K562 (cell line): ENCODE measurements around the gene MEX3A. TPM values are rescaled to one million over a fixed set of nuclear protein-coding genes. Genes with fewer than 3 reads are reported as not detected.

ENCODE experiments used
- ATAC-seq: fragments of 200-7000 bp; cut with Tn5 transposase; 3 replicates; pipeline ENCODE4 v1.9.1; 2020; ENCODE audit warnings: moderate library complexity
- BruUV-seq: library from RNA; stranded (reverse); fragments of 400-500 nt; replicated peaks from 2 replicates; lab custom pipeline; 2021; lab: Mats Ljungman, UMichigan
- CTCF ChIA-PET: fragments of 300-600 bp; formaldehyde crosslinking; extraction: SDS; loops from one replicate; lab custom pipeline; 2021; ENCODE audit warnings: low intra/inter-chr PET ratio; lab: Yijun Ruan, JAX
- POLR2A ChIA-PET: fragments of 300-600, 350-650 bp; sonication (Branson Sonifier 250); formaldehyde crosslinking; extraction: SDS; loops from one replicate; lab custom pipeline; 2021; ENCODE audit warnings: antibody characterized with exemption, inconsistent platforms; lab: Yijun Ruan, JAX
- DNase-seq, 4 experiments: peaks; one replicate each; pipeline versions ENCODE4 v3.0.0 to v3.0.0-alpha.2; 2011 to 2018; ENCODE audit warnings: low spot score in 3 of 4, mixed read lengths in 3 of 4; ENCODE audit errors: extremely low read depth in 1 of 4
- FAIRE-seq: peaks from 2 replicates; lab custom pipeline; 2011; peaks lifted over from hg19 to GRCh38; lab: Jason Lieb, UNC
- H2AFZ ChIP-seq: 2 replicates; pipeline ENCODE4 v1.6.0; 2011; ENCODE audit warnings: low read depth, low read length, control low read depth, inconsistent platforms
- H3K27ac ChIP-seq: fragments of 200-600 bp; 3 replicates; pipeline ENCODE4 v1.8.0; 2011; ENCODE audit warnings: low read depth, mild to moderate bottlenecking, control low read depth, inconsistent platforms, low read length, moderate library complexity, mixed read lengths; ENCODE audit errors: extremely low read depth
- H3K27me3 ChIP-seq, 2 experiments: fragments of 300-600 bp in 1 of 2; 2 replicates in 1 of 2; 3 replicates in 1 of 2; pipeline versions ENCODE4 v1.6.0 to v1.8.0; 2011; ENCODE audit warnings: inconsistent platforms in 2 of 2, low read length in 2 of 2, mild to moderate bottlenecking in 1 of 2, mixed read lengths in 1 of 2, moderate library complexity in 1 of 2; ENCODE audit not compliant: control insufficient read depth in 2 of 2, insufficient read depth in 2 of 2
- H3K36me3 ChIP-seq: fragments of 300-600 bp; 3 replicates; pipeline ENCODE4 v1.8.0; 2011; ENCODE audit warnings: mild to moderate bottlenecking, low read length, inconsistent platforms; ENCODE audit not compliant: control insufficient read depth, insufficient read depth
- H3K4me1 ChIP-seq, 2 experiments: fragments of 200-600 bp in 1 of 2; replicated peaks in 1 of 2; 2 replicates in 1 of 2; 3 replicates in 1 of 2; pipeline versions ENCODE4 v1.5.1 to v1.8.0; 2011; ENCODE audit warnings: inconsistent platforms in 2 of 2, low read length in 2 of 2, mild to moderate bottlenecking in 1 of 2, mixed read lengths in 1 of 2, moderate library complexity in 1 of 2; ENCODE audit not compliant: control insufficient read depth in 2 of 2, insufficient read depth in 2 of 2
- H3K4me2 ChIP-seq: 2 replicates; pipeline ENCODE4 v1.6.1; 2011; ENCODE audit warnings: low read length, control low read depth, inconsistent platforms, mixed read lengths; ENCODE audit not compliant: insufficient read depth
- H3K4me3 ChIP-seq: fragments of 200-600 bp; sonication (generic), shearing (Covaris generic); 2 replicates; pipeline ENCODE4 v1.5.1; 2016; ENCODE audit warnings: control low read depth, inconsistent platforms
- H3K79me2 ChIP-seq: fragments of 200-600 bp; 3 replicates; pipeline ENCODE4 v1.8.0; 2011; ENCODE audit warnings: low read length, inconsistent platforms; ENCODE audit not compliant: control insufficient read depth, insufficient read depth
- H3K9ac ChIP-seq, 2 experiments: 2 replicates each; pipeline versions ENCODE4 v1.6.0 to v1.6.1; 2011; ENCODE audit warnings: low read depth in 2 of 2, low read length in 2 of 2, control low read depth in 1 of 2, inconsistent platforms in 1 of 2, mild to moderate bottlenecking in 1 of 2, mixed read lengths in 1 of 2; ENCODE audit not compliant: insufficient read depth in 1 of 2
- H3K9me1 ChIP-seq: one replicate; pipeline ENCODE4 v1.6.0; 2011; ENCODE audit warnings: inconsistent platforms, mild to moderate bottlenecking, low read length, moderate library complexity; ENCODE audit not compliant: control insufficient read depth, insufficient read depth
- H3K9me3 ChIP-seq: replicated peaks from 2 replicates; pipeline ENCODE4 v1.5.1; 2011; ENCODE audit warnings: low read depth, low read length, inconsistent platforms; ENCODE audit not compliant: control insufficient read depth, insufficient read depth
- H4K20me1 ChIP-seq: replicated peaks from 2 replicates; pipeline ENCODE4 v1.6.1; 2011; ENCODE audit warnings: low read length, inconsistent platforms, mixed read lengths; ENCODE audit not compliant: control insufficient read depth, insufficient read depth
- HDGF ChIP-seq: fragments of 450-650 bp; IDR thresholded peaks from 2 replicates; pipeline ENCODE4 v1.6.1; 2016
- MAFG ChIP-seq: fragments of 450-650 bp; conservative IDR thresholded peaks from 2 replicates; pipeline ENCODE4 v1.6.1; 2016; ENCODE audit warnings: missing genetic modification characterization, missing compliant biosample characterization
- ZNF24 ChIP-seq: fragments of 450-650 bp; IDR thresholded peaks from 2 replicates; pipeline ENCODE4 v1.6.1; 2016
- WGBS: fragments of 100-300 bp; shearing (Covaris generic); methylation state at CpG from one replicate; pipeline ENCODE4 v1.1.6; 2016; ENCODE audit warnings: low coverage, mixed read lengths; ENCODE audit not compliant: insufficient coverage; ENCODE audit errors: missing lambda C conversion rate; 5-methylcytosine and 5-hydroxymethylcytosine counted together
- in situ Hi-C: fragments of 300-500 bp; cut with MboI; formaldehyde crosslinking; loops from 4 replicates; pipeline ENCODE4 v1.15.0; 2018; ENCODE audit warnings: inconsistent platforms, mixed read lengths
- intact Hi-C: fragments of 100-400 bp; cut with micrococcal nuclease; formaldehyde crosslinking; loops from 2 replicates; pipeline ENCODE4 v1.14.2; 2022
- polyA plus RNA-seq, 8 experiments: library from polyadenylated mRNA; depleted of rRNA in 4 of 8; stranded (reverse) in 5 of 8; unstranded in 3 of 8; fragments of >200 nt; fragmentation: Nextera tagmentation in 2 of 8; fragmentation: Illumina TruSeq in 1 of 8; extraction: Ambion mirVana in 2 of 8; extraction: Trizol in 1 of 8; gene quantifications; 2 replicates each; pipeline versions ENCODE4 v1.2.1 to v1.2.3, GENCODE V29; 2011 to 2014; ENCODE audit warnings: inconsistent platforms in 1 of 8, missing spikeins in 1 of 8
- total RNA-seq, 7 experiments: library from RNA; depleted of rRNA in 6 of 7; stranded (reverse); fragments of >200 nt in 6 of 7; fragmentation: Illumina TruSeq in 2 of 7; extraction: Trizol in 2 of 7; gene quantifications; 2 replicates each; pipeline versions ENCODE4 v1.2.1 to v1.2.3, GENCODE V29; 2011 to 2021; ENCODE audit warnings: low replicate concordance in 1 of 7
- TF ChIP-seq, protein P1 (sequence below), 2 experiments: fragments of 450-650 bp in 1 of 2; IDR thresholded peaks; 2 replicates each; pipeline ENCODE4 v1.6.1; 2011 to 2017; ENCODE audit warnings: low read depth in 2 of 2, antibody characterized with exemption in 1 of 2, borderline replicate concordance in 1 of 2, low read length in 1 of 2, mild to moderate bottlenecking in 1 of 2, mixed read lengths in 1 of 2; ENCODE audit not compliant: control insufficient read depth in 1 of 2
- TF ChIP-seq, protein P2 (sequence below): sonication (generic); formaldehyde crosslinking; IDR thresholded peaks from 2 replicates; pipeline ENCODE4 v1.8.0; 2022; ENCODE audit warnings: mild to moderate bottlenecking, missing genetic modification reagents

The MEX3A gene
- total and polyA plus RNA-seq, 9 of the 15 experiments (the other 6 are each of a cell fraction or from before 2014, with no cell fraction given), result 0.36 to 13.7 (median 5.2) TPM

DNA sequence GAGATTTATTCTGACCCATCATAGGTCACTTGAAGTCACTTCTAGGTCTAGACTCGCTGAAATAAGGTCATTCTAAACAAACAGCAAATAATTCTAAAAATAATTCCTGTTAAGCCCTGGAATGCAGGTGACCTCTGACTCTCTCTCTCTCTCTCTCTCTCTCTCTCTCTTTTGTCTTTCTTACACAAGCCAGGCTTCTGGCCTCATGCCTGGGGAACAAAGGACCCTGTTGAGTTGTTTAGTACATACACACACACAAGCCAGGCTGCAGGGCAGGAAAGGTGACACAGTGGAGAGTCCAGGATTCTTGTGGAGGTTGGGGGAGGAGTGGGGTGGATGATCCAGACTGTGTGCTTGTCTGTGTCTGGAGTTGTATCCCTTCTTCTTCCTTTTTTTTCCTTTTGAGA lies 4.0 kb upstream of the MEX3A start:
- ChIA-PET CTCF (no interaction called here), POLR2A (interaction anchor here (0.8 kb wide), 1 partner anchor 10 kb away, joined by 3 read pairs; no protein-coding TSS in a partner anchor)
- Histone ChIP-seq H3K36me3 (no peaks in the 10 kb centered on the region), H3K27ac (no peak overlapping the region), H3K79me2 (peaks cover 4% of the 10 kb centered on the region), H4K20me1 (no peaks in the 10 kb centered on the region), H3K4me1 (peaks cover 6 to 26% of the 10 kb centered on the region in 2 experiments), H3K9ac (no peak overlapping the region), H3K4me2 (no peak overlapping the region), H2AFZ (no peak overlapping the region), H3K4me3 (no peak overlapping the region), H3K9me3 (no peaks in the 10 kb centered on the region), H3K9me1 (no peaks in the 10 kb centered on the region), H3K27me3 (no peaks in the 10 kb centered on the region)
- in situ Hi-C loops (no loop called here), intact Hi-C loops (loop anchor here (10.0 kb wide), 1 partner anchor 279 kb away; the partner anchor contains the start of gene RHBG)
- ATAC-seq (no peak), FAIRE-seq (no peak), DNase-seq (no peak)
- WGBS, result 14% methylated on average over 1 of the region's 1 CpG
- TF ChIP-seq MAFG (no peak), ZNF24 (0 out of 2 replicates have a peak, but pooled peaks have one; percentile 1)
- no TSS peak for BruUV-seq

DNA sequence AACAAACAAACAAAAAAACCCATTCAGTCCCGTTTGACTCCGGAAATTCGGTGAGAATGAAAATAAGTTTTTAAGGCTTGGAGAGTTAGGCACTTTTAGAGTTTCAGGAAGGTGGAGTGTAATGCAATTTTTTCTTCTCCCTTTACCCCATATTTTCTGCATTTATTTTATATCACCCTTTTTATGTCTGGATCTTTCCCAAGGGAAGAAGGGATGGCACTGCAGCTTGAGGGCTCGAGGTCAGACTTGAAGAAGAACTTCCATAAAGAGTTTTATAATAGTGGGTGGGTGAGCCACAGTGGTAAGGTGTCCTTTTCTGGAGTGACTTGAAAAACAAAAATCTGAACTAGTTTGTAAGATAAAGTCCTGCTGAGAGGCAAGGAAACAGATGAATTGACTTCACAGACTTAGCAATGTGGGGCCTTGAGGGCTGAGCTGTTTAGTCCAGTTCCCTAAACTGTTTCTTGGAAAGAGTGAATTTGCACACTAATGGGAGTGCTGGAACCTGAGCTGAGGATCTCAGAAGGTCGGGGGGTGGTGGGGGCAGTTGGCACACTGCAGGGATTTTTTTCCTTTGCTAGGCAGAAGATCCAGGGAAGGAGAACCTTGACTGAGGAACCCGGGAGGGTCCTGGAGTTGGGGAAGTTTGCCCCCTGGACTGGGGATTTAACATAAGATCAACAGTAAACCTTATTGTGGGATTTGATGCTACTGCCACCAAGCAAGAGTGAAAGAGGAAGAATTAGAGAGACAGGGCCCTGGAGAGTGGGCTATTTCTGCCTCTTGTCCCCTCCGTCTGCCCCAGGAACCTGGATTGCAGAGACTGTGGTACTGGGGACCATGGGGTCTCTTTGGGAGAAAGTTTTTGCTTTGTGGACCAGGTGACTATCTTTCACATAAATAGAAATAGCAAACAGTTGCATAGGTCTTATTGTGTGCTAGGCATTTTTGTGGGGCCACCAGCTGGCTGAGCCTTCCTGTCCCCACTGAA lies 1.8 kb upstream of the MEX3A start:
- H3K9ac ChIP-seq, result no peak overlapping the region; a peak in 1 of 4 replicates
- no peaks in the 10 kb centered on the region for H3K27me3 ChIP-seq
- ChIA-PET POLR2A (interaction anchor here (0.8 to 0.9 kb wide), 2 partner anchors 8 to 23 kb away, joined by 3 to 4 read pairs; no protein-coding TSS in a partner anchor), CTCF (no interaction called here)
- 40% methylated on average over 7 of the region's 7 CpGs for WGBS
- no peaks in the 10 kb centered on the region for H3K9me1 ChIP-seq
- peaks cover 15% of the 10 kb centered on the region for H3K79me2 ChIP-seq
- no peak overlapping the region for H3K4me3 ChIP-seq
- in situ Hi-C loops (no loop called here), intact Hi-C loops (loop anchor here (10.0 kb wide), 1 partner anchor 281 kb away; the partner anchor contains the start of gene RHBG)
- no peaks in the 10 kb centered on the region for H4K20me1 ChIP-seq
- H3K36me3 ChIP-seq, result no peaks in the 10 kb centered on the region
- ATAC-seq (no peak), DNase-seq (no peak), FAIRE-seq (peak; percentile 37)
- H2AFZ ChIP-seq, result no peak overlapping the region
- no peak overlapping the region for H3K27ac ChIP-seq
- peaks cover 13 to 30% of the 10 kb centered on the region in 2 experiments for H3K4me1 ChIP-seq
- no peak overlapping the region for H3K4me2 ChIP-seq
- BruUV-seq, result TSS peak; percentile 72
- H3K9me3 ChIP-seq, result no peaks in the 10 kb centered on the region
- no peak for TF ChIP-seq HDGF
- TF ChIP-seq, protein P1, sequence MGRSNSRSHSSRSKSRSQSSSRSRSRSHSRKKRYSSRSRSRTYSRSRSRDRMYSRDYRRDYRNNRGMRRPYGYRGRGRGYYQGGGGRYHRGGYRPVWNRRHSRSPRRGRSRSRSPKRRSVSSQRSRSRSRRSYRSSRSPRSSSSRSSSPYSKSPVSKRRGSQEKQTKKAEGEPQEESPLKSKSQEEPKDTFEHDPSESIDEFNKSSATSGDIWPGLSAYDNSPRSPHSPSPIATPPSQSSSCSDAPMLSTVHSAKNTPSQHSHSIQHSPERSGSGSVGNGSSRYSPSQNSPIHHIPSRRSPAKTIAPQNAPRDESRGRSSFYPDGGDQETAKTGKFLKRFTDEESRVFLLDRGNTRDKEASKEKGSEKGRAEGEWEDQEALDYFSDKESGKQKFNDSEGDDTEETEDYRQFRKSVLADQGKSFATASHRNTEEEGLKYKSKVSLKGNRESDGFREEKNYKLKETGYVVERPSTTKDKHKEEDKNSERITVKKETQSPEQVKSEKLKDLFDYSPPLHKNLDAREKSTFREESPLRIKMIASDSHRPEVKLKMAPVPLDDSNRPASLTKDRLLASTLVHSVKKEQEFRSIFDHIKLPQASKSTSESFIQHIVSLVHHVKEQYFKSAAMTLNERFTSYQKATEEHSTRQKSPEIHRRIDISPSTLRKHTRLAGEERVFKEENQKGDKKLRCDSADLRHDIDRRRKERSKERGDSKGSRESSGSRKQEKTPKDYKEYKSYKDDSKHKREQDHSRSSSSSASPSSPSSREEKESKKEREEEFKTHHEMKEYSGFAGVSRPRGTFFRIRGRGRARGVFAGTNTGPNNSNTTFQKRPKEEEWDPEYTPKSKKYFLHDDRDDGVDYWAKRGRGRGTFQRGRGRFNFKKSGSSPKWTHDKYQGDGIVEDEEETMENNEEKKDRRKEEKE (IDR thresholded peaks at IDR 0.05; ENCODE audit: borderline replicate concordance in 1 of 2, control insufficient read depth in 1 of 2, low read depth in 2 of 2, low read length in 1 of 2), result no peak
- TF ChIP-seq, protein P2, sequence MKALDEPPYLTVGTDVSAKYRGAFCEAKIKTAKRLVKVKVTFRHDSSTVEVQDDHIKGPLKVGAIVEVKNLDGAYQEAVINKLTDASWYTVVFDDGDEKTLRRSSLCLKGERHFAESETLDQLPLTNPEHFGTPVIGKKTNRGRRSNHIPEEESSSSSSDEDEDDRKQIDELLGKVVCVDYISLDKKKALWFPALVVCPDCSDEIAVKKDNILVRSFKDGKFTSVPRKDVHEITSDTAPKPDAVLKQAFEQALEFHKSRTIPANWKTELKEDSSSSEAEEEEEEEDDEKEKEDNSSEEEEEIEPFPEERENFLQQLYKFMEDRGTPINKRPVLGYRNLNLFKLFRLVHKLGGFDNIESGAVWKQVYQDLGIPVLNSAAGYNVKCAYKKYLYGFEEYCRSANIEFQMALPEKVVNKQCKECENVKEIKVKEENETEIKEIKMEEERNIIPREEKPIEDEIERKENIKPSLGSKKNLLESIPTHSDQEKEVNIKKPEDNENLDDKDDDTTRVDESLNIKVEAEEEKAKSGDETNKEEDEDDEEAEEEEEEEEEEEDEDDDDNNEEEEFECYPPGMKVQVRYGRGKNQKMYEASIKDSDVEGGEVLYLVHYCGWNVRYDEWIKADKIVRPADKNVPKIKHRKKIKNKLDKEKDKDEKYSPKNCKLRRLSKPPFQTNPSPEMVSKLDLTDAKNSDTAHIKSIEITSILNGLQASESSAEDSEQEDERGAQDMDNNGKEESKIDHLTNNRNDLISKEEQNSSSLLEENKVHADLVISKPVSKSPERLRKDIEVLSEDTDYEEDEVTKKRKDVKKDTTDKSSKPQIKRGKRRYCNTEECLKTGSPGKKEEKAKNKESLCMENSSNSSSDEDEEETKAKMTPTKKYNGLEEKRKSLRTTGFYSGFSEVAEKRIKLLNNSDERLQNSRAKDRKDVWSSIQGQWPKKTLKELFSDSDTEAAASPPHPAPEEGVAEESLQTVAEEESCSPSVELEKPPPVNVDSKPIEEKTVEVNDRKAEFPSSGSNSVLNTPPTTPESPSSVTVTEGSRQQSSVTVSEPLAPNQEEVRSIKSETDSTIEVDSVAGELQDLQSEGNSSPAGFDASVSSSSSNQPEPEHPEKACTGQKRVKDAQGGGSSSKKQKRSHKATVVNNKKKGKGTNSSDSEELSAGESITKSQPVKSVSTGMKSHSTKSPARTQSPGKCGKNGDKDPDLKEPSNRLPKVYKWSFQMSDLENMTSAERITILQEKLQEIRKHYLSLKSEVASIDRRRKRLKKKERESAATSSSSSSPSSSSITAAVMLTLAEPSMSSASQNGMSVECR, result no peak
